Effector CD8-positive, alpha-beta T cell (primary cell): ENCODE measurements around the gene RAB3IL1.
"Not testable (repeated sequence)": the region's sequence is repeated elsewhere in the genome, so short reads cannot be mapped to it uniquely, and the experiment has no call there.

Source experiments
- DNase-seq: peaks from one replicate; lab custom pipeline; 2025; lab: John Stamatoyannopoulos, UW
- total RNA-seq, 4 experiments: gene quantifications; one replicate each; lab custom pipeline; 2026; lab: John Stamatoyannopoulos, UW

Gene RAB3IL1, protein sequence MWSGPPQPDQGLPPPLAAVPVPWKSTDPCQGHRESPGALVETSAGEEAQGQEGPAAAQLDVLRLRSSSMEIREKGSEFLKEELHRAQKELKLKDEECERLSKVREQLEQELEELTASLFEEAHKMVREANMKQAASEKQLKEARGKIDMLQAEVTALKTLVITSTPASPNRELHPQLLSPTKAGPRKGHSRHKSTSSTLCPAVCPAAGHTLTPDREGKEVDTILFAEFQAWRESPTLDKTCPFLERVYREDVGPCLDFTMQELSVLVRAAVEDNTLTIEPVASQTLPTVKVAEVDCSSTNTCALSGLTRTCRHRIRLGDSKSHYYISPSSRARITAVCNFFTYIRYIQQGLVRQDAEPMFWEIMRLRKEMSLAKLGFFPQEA
- total RNA-seq: 0 reads per million in 4 experiments

DNA sequence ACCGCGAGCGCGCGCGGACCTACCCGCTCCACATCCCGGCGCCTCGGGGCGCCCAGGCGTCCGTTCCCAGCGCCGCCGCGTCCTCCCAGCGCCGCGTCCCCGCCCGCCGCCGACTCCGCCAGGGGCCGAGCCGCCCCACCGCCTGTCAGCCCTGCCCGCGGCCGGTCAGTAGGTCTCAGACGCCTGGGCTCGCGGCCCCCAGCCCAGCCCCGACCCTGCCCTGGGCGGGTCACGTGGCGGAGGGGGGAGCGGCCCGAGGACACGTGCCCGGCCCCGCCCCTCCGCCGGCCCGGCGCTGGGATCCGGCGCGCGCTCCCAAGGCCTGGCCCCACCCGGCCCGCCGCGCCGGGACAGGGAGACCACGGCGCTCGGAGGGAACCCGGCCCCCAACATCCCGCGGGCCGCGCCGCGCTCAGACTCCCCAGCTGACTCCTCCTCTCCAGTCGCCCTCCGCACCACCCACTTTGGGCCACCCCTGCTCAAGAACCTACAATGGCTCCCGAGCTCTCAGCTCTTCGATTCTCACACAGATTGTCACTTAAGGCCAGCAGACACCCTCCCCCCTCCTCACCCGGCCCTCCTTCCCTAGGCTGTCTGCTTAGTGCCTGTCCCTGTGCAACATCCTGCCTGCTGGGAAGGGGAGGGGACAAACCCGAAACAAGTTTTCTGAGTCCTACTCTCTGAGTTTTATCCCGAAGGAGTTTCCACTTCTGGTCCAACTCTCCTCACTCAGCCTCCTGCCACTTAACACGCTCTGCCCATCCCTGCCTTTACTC is at the start of gene RAB3IL1:
Gene RAB3IL1, minus strand, starts transcription at position 233 of the 776 bp plus-strand sequence. Its CDS starts 199 bp downstream, at position 34.
- no peak for DNase-seq

DNA sequence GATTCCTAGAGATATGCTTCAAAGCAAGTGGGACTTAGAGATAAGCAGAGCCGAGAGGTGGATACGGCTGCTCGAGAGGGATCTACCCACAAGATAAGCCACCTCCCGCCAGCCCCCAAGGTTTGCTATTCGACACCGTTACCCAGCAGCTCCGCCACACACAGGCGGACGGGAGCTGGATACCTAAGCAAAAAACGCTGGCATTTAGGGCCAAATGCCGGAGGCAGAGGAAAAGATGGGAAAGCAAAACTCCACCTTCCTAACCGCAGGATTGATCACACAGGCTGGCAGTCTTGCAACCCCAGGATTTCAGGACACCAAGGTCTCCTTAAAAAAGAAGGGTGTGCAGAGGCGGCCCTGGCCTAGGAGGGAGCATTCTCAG is 49.4 kb upstream of the RAB3IL1 start:
- DNase-seq: no peak

DNA sequence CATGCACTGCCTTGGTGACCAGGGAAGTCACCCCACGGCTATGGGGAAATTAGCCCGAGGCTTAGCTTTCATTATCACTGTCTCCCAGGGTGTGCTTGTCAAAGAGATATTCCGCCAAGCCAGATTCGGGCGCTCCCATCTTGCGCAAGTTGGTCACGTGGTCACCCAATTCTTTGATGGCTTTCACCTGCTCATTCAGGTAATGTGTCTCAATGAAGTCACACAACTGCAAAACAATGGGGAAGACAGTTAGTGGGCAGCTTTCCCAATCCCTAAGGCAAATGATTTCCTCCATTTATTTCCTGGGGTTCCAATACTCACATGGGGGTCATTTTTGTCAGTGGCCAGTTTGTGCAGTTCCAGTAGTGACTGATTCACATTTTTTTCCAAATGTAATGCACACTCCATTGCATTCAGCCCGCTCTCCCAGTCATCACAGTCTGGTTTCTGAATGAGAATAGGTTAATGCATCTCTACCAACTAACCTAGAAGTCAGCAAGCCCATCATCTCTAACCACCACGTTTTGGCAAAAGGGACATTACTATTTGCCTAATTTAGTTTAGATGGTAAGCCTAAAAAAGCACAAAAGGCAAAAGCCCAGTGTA is 47.4 kb upstream of the RAB3IL1 start:
- DNase-seq: not testable (repeated sequence)

DNA sequence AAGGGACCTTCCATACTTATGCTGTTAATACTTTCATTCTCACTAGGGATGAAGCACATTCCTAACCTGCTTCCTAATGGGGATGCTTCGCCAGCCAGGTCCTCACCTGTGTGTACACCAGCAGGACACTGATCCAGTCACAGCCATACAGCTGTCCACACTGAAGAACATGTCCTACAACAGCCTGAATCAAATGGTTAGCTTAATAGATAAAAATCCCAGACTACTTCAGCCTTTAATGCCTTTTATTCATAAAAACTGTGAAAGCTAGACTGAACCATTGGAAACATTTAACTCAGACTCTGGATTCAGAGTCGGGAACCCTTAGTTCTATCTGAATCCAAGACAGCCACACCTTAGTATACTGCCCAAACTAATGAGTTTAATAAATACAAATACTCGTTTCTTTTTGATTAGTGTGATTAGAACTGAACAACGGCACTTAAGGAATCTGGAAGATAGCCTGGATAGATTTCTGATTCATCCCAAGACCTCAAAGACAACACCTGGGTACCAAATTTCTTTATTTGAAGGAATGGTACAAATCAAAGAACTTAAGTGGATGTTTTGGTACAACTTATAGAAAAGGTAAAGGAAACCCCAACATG is 46.8 kb upstream of the RAB3IL1 start:
- DNase-seq: no peak

DNA sequence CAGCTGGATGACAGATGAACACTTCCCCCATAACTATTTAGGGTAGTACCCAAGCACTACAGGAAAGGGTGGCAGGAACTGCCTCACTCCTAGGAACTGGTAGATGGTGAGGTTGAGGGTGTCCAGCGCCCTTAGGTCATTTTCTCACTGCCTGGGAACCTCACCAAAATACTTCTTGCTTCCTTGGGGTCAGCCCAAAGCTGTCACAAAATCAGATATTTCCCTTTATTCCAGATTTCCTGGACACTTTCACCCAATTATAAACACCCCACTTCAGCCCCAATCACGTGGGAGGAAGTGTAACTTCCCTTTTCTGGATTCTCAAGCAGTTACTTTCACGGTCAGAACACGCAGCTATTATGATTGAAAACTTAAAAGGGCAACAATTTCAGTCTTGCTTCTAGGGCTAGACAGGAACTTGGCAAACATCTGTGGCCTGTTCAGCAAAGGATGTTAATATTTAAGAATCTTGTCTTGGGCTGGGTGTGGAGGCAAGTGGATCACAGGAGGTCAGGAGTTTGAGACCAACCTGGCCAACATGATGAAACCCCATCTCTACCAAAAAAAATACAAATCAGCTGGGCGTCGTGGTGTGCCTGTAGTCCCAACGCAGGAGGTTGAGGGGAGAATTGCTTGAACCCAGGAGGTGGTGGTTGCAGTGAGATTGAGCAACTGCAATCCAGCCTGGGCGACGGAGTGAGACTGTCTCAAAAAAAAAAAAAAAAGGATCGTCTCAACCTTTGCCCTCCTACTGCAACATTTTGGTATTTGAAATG is 46.1 kb upstream of the RAB3IL1 start:
- no peak for DNase-seq

DNA sequence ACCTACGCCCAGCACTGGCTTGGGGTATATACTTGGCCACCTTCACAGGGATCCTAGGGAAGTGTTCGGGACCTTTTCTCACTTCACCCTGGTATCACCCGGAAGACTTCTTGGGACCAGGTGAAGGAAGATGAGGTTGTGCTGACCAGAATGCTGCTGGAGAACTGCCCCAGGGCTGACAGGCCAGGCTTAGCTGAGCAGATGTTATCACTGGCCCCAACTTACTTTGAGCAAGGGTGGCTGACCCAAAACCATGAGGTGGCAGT is 45.6 kb upstream of the RAB3IL1 start:
- DNase-seq: no peak

DNA sequence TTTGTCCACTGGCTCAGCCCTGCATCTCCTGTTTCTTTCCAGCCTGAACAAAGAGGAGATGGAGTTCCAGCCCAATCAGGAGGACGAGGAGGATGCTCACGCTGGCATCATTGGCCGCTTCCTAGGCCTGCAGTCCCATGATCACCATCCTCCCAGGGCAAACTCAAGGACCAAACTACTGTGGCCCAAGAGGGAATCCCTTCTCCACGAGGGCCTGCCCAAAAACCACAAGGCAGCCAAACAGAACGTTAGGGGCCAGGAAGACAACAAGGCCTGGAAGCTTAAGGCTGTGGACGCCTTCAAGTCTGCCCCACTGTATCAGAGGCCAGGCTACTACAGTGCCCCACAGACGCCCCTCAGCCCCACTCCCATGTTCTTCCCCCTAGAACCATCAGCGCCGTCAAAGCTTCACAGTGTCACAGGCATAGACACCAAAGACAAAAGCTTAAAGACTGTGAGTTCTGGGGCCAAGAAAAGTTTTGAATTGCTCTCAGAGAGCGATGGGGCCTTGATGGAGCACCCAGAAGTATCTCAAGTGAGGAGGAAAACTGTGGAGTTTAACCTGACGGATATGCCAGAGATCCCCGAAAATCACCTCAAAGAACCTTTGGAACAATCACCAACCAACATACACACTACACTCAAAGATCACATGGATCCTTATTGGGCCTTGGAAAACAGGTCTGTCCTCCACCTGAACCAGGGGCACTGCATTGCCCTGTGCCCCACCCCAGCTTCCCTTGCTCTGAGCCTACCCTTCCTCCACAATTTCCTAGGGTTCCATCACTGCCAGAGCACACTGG is 45.0 kb upstream of the RAB3IL1 start:
- no peak for DNase-seq

DNA sequence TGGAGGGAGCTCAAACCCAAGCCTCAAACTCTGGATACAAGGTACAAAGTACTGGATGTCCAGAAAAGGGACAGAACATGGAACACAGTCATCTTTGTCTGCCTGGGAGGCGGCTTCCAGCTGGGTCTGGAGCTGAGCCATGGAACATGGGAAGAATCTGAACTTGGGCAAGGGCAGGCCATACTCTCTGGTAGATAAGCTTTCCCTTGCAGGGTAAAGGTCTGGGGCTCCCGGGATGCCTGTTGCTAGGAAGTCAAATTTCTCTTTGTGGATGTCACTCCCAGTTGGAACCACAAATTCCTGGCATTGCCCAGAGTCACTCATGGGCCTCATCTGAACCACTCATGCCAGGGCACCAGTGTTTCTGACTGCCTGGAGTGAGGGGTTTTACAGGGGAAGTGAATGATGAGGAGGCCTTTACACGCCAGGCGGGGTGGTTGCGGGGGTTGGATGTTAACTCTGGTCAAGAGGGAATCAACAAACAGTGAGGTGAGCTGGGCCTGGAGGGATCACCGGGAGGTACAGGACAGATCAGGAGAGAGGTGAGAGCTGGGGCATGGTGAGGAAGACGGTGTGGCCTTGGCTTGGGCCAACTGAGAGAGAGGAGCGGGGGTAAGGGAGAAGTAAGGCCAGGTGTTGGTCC is 44.3 kb upstream of the RAB3IL1 start:
- DNase-seq: no peak

DNA sequence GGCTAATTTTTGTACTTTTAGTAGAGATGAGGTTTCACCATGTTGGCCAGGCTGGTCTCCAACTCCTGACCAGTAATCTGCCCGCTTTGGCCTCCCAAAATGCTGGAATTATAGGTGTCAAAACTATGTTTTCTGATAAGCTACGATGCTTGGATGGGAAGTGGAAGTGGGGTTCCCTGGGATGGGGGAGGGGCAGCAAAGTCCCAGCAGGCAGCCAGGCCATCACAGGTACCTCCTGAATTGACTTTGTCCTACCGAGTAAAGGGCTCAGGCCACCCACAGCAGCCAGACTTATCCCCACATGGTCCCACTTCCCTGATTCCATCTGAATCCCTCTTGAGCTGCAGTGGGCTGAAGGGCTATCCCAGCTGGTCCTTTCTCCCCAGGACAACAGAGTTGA is 43.2 kb upstream of the RAB3IL1 start:
- DNase-seq: no peak

DNA sequence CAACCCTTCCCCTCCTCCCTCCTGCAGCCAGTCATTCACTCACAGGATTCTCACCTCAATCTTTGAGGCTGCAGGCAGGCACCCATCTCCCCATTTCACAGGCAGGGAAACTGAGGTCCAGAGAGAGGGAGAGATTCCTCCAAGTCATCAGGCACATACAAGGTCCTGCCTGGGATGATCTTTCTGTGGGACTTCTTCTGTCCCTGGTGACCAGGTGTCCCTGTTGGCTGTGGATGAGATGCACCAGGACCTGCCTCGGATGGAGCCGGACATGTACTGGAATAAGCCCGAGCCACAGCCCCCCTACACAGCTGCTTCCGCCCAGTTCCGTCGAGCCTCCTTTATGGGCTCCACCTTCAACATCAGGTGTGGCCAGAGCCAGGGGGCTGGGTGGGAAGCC is 42.3 kb upstream of the RAB3IL1 start:
- DNase-seq: no peak

DNA sequence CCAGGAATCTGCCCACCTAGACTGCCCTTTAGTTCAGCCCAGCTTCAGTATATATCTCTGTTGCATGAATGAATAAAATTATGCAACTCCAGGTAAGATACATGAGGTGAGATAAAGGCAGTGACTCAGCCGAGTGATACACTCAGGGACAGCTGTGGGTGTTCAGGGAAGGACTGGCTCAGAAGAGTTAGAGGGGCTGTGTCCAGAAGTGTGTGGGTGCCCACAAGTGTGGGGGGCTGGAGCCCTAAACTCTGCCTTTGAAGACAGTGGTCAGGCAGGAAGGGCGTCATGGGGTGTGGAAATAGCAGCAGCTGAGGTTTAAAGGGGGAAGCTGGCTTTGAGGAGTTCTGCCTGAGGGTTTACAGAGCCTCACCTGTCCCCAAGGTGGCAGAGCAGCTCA is 41.7 kb upstream of the RAB3IL1 start:
- DNase-seq: no peak

DNA sequence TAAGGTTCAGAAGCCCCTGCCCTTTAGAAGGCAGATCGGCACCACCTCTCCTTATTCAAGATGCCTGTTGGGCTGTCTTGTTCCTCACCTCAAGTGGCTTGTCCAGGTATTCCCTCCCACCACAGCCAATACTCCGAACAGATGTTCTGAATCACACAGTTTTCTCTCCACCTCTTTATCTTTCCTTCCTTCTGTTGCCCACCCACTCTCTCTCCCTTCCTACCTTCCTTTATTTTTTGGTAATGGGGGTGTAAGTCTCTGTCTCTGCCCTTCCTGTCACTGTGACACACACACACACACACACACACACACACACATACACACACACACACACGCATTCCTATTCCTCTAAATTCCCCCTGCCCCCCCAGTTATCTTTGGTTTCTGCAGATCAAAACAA is 41.2 kb upstream of the RAB3IL1 start:
- DNase-seq: no peak

DNA sequence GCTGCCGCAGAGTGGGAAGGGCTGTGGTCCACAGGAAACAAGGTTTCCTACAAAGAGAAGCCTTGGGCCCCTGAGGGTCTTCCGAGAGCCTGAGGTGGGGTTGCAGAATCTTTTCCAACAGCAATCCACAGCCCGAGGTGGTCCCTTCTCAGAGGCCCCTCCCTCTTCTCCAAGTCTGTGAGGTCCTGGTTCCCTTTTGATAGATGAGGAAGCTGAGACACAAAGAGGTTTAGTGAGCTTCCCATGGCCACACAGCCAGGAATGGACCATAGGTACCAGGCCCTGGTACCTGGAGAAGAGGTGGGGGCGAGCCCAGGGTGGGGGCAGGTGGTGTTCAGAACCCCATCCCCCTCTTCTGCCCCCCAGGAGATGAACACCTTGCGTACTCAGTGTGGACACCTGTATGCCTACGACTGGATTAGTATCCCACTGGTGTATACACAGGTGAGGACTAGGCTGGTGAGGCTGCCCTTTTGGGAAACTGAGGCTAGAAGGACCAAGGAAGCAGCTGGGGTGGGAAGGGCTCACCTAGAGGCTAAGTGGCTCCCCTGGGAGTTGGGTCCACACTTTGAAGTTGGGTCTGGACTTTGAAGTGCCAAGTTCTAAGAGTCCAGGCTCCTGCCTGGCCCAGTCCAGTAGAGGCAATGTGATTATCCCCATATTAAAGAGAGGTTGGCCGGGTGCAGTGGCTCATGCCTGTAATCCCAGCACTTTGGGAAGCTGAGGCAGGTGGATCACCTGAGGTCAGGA is 39.8 kb upstream of the RAB3IL1 start:
- no peak for DNase-seq

DNA sequence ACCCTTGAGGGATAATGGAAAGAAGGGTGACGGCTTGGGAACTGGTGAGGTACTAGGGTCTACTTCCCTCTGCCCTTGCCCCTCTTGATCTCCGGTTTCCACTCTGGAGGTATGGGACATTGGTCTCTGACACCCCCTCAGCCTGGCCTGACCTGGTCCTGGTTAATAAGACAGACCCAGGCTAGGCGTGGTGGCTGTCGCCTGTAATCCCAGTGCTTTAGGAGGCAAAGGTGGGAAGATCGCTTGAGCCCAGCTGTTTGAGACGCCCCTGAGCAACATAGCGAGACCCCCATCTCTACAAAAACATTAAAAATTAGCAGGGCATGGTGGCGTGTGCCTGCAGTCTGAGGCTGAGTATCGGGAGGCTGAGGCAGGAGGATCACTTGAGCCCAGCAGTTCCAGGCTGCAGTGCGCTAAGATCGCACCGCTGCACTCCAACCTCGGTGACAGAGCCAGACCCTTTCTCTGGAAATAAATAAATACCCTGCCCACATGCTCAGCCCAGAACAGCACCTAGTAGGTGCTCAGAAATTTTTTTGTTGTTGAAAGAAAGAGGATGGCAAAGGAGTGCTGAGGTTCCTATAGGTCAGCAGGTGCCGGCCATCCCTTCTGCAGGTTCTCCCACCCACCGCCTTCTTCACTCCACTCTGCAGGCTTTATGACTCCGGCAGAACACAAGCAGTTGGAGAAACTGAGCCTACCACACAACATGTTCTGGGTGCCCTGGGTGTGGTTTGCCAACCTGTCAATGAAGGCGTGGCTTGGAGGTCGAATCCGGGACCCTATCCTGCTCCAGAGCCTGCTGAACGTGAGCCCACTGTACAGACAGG is 39.0 kb upstream of the RAB3IL1 start:
- DNase-seq: no peak

DNA sequence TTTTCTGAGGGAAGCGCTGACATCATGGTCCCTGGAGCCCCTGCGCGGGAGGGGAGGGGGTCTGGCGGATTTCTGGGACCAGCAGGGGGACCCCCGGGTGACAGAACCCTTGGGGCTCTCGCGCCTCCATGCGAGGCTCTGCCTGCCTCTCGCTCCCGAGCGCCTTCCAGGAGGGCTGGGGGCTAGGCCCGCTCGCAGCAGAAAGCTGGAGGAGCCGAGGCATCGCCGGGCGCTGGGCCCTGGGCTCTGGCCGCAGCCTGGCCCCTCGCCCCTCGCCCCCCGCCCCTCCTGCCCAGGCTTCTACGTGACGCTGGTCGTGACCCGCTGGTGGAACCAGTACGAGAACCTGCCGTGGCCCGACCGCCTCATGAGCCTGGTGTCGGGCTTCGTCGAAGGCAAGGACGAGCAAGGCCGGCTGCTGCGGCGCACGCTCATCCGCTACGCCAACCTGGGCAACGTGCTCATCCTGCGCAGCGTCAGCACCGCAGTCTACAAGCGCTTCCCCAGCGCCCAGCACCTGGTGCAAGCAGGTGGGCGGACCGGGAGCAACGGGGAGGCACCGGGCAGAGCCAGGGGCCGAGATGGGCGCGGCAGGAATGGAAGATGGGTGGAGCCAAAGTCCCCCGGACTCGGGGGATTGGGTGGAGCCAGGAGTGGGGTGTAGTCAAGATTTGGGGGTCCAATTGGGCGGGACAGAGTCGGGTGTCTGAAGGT is 38.2 kb upstream of the RAB3IL1 start:
- no peak for DNase-seq

DNA sequence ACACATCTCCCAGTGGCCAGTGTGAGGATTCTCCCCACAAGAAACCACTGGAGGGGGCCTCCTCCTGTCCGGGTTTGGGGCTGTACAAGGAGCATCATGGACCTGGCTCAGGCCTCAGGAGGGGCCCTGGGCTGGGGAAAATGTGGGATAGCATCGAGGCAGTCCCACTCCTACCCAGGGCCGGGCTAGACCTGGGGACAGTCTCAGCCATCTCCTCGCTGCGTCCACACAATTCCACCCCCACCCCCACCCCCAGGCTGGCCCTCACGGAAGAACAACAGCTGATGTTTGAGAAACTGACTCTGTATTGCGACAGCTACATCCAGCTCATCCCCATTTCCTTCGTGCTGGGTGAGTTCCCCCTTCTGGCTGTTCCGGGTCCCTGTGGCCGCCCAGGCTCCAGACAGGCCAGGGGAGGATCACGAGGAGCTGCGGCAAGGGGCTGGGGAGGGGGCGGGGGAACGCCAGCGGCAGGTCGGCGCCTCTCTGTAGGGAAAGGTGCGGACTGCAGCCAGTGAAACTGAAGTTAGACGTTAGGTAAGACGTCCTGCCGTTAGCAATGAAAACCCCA is 37.6 kb upstream of the RAB3IL1 start:
- no peak for DNase-seq

DNA sequence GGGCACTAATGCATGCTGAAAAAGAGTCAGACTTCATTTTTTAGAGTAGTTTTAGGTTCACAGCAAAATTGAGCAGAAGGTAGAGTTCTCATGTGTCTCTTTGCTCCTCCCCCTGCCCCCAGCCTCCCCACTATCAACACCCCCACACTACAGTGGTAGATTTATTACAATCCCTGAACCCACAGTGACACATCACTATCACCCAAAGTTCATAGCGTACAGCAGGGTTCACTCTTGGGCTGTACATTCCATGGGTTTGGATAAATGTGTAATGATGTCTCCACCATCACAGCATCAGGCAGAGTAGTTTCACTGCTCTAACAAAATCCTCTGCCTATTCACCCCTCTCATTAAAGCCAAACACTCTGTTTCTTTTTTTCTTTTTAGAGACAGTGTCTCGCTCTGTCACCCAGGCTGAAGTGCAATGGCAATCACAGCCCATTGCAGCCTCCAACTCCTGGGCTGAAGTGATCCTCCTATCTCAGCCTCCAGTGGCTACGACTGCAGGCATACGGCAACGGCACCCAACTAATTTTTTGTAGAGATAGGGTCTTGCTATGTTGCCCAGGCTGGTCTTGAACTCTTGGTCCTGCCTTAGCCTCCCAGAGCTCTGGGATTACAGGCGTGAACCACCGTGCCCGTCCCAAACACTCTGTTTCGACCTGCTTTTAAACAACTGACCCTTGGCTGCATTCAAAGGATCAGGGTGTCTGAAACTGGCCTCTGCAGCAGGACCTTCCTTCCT is 36.9 kb upstream of the RAB3IL1 start:
- no peak for DNase-seq
